B cell (primary cell): ENCODE results near the gene FTO.

Experiments used
- CTCF ChIP-seq: fragments of 200-600 bp; IDR thresholded peaks from one replicate; pipeline ENCODE4 v1.8.0; 2022; ENCODE audit warnings: antibody characterized with exemption, mild to moderate bottlenecking
- EZH2 ChIP-seq: IDR thresholded peaks from 2 replicates; pipeline ENCODE4 v1.6.1; 2012; ENCODE audit warnings: borderline replicate concordance, low read depth, mild to moderate bottlenecking, moderate library complexity, low read length; ENCODE audit not compliant: insufficient read depth, poor library complexity, severe bottlenecking

- TF ChIP-seq EZH2 (no peak), CTCF (no peak)
Observed at GRCh38 chr16:54142787-54143186, 438.8 kb downstream of the FTO start.
